HEK293T (cell line): Measurements from ENCODE around the gene SCAMP4.

Experiments
- CTCF ChIA-PET: fragments of 350-600 bp; formaldehyde crosslinking; extraction: SDS; loops from one replicate; lab custom pipeline; 2021; ENCODE audit warnings: antibody characterized with exemption, inconsistent platforms; lab: Yijun Ruan, JAX
- POLR2A ChIA-PET: fragments of 350-600 bp; formaldehyde crosslinking; extraction: SDS; loops from one replicate; lab custom pipeline; 2020; ENCODE audit warnings: antibody characterized with exemption, inconsistent platforms; lab: Yijun Ruan, JAX
- DNase-seq: peaks from one replicate; pipeline ENCODE4 v3.0.0; 2012; ENCODE audit warnings: mixed read lengths; ENCODE audit errors: extremely low spot score
- ARNT ChIP-seq: fragments of 450-650 bp; IDR thresholded peaks from 2 replicates; pipeline ENCODE4 v1.6.1; 2017; ENCODE audit warnings: mild to moderate bottlenecking
- BHLHE40 ChIP-seq: fragments of 450-650 bp; IDR thresholded peaks from 2 replicates; pipeline ENCODE4 v1.6.1; 2016; ENCODE audit warnings: mild to moderate bottlenecking, moderate library complexity, borderline replicate concordance
- CTBP1 ChIP-seq: fragments of 450-650 bp; IDR thresholded peaks from 2 replicates; pipeline ENCODE4 v1.6.1; 2016; ENCODE audit warnings: borderline replicate concordance
- ELF4 ChIP-seq: fragments of 450-650 bp; IDR thresholded peaks from 2 replicates; pipeline ENCODE4 v1.6.1; 2017; ENCODE audit warnings: antibody characterized with exemption
- FOXA1 ChIP-seq: fragments of 450-650 bp; IDR thresholded peaks from 2 replicates; pipeline ENCODE4 v1.6.1; 2016; ENCODE audit warnings: mild to moderate bottlenecking
- FOXK2 ChIP-seq: fragments of 450-650 bp; IDR thresholded peaks from 2 replicates; pipeline ENCODE4 v1.6.1; 2016; ENCODE audit warnings: mild to moderate bottlenecking
- FOXM1 ChIP-seq: fragments of 450-650 bp; IDR thresholded peaks from 2 replicates; pipeline ENCODE4 v1.6.1; 2017; ENCODE audit warnings: mild to moderate bottlenecking, borderline replicate concordance
- HDGF ChIP-seq: fragments of 450-650 bp; IDR thresholded peaks from 2 replicates; pipeline ENCODE4 v1.6.1; 2017; ENCODE audit warnings: antibody characterized with exemption, borderline replicate concordance
- L3MBTL2 ChIP-seq: fragments of 450-650 bp; conservative IDR thresholded peaks from 2 replicates; pipeline ENCODE4 v1.6.1; 2016; ENCODE audit warnings: mild to moderate bottlenecking
- LEF1 ChIP-seq: fragments of 450-650 bp; IDR thresholded peaks from 2 replicates; pipeline ENCODE4 v1.6.1; 2017; ENCODE audit warnings: mild to moderate bottlenecking, borderline replicate concordance
- NFRKB ChIP-seq: fragments of 450-650 bp; IDR thresholded peaks from 2 replicates; pipeline ENCODE4 v1.6.1; 2016; ENCODE audit warnings: mild to moderate bottlenecking, moderate library complexity
- PKNOX1 ChIP-seq: fragments of 450-650 bp; IDR thresholded peaks from 2 replicates; pipeline ENCODE4 v1.6.1; 2016
- SP1 ChIP-seq: fragments of 450-650 bp; IDR thresholded peaks from 2 replicates; pipeline ENCODE4 v1.6.1; 2017
- SUZ12 ChIP-seq: fragments of 450-650 bp; IDR thresholded peaks from 2 replicates; pipeline ENCODE4 v1.6.1; 2016; ENCODE audit warnings: mild to moderate bottlenecking
- TARDBP ChIP-seq: fragments of 450-650 bp; IDR thresholded peaks from 2 replicates; pipeline ENCODE4 v1.6.1; 2016
- ZNF384 ChIP-seq: fragments of 450-650 bp; IDR thresholded peaks from 2 replicates; pipeline ENCODE4 v1.6.1; 2016

SCAMP4 gene

GRCh38 chr19:1913781-1914577 is 8.8 kb downstream of the SCAMP4 start:
- ChIA-PET CTCF (no interaction called here), POLR2A (interaction anchor here (1.4 kb wide), 1 partner anchor 9 kb away, joined by 8 read pairs; the partner anchor contains the start of genes ADAT3 and SCAMP4)
- no peak for DNase-seq
- TF ChIP-seq HDGF (no peak), ARNT (no peak), FOXK2 (no peak), PKNOX1 (no peak), FOXM1 (no peak), ZNF384 (no peak), LEF1 (no peak), NFRKB (no peak), L3MBTL2 (no peak), SUZ12 (no peak), BHLHE40 (no peak), ELF4 (no peak), FOXA1 (no peak), SP1 (no peak), TARDBP (no peak), CTBP1 (no peak)

DNA sequence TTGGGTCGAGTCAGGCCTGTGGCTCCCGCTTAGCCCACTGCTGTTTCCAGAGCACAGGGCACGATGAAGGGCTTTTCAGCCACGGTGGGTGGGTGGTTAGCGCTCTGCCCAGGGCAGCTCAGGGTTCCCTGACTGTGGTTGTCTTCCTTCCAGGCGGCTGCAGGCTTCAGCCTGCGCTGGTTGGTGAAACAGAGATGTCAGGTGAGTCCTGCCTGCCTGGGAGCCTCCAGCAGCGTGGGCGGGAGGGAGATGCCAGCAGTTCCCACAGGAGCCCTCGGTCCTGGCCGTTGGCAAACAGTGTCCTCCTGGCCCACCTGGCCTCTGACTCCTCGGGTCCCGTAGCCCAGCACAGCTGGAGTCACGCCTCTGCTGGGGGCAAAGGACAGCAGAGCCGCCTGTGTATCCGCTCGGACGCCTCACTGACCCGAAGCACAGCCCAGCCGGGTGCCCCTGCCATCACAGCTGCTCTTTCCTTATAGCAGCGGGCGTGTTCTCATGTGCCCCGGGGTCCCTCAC is 9.7 kb downstream of the SCAMP4 start:
- no peak for TF ChIP-seq NFRKB
- no peak for TF ChIP-seq ELF4
- ChIA-PET POLR2A (interaction anchor here (1.3 kb wide), 1 partner anchor 9 kb away, joined by 3 read pairs; the partner anchor contains the start of genes ADAT3 and SCAMP4), CTCF (no interaction called here)
- DNase-seq = no peak

DNA sequence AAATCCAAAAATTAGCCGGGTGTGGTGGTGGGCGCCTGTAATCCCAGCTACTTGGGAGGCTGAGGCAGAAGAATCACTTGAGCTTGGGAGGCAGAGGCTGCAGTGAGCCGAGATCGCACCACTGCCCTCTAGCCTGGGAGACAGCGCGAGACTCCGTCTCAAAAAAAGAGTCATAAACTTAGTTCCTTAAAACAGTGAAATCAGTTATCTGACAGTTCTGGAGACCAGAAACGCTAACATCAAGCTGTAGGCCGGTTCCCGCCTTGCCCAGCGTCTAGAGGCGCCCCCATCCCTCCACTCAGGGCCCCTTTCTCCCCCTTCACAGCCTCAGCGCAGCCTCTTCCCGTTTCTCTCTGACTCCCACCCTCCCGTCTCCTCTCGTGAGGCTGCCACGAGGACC is 11.9 kb downstream of the SCAMP4 start:
- no peak for DNase-seq
- POLR2A ChIA-PET = no interaction called here
- CTCF ChIA-PET = no interaction called here
- TF ChIP-seq SUZ12 = no peak

DNA sequence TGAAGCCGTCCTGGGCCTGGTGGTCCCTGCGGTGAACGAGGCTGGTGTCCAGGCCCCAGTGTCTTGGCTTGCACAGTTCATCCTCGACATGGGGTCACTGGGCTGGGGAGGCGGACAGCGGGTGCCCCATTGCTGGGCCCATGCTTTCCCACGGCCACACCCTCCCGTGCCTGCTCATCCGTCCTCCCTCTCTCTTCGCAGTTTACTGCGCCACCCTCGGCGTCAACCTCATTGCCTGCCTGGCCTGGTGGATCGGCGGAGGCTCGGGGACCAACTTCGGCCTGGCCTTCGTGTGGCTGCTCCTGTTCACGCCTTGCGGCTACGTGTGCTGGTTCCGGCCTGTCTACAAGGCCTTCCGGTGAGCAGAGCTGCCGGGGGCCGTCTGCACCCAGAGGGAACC is 12.7 kb downstream of the SCAMP4 start:
- DNase-seq = no peak
- ChIA-PET POLR2A (interaction anchor here (1.3 kb wide), 1 partner anchor 11 kb away, joined by 3 read pairs; no protein-coding TSS in a partner anchor), CTCF (no interaction called here)
- TF ChIP-seq L3MBTL2 = no peak
- no peak for TF ChIP-seq TARDBP
- TF ChIP-seq CTBP1 = no peak
- no peak for TF ChIP-seq SUZ12
- TF ChIP-seq FOXA1 = no peak
- TF ChIP-seq FOXK2 = no peak

- ChIA-PET CTCF (no interaction called here), POLR2A (interaction anchor here (1.3 kb wide), 1 partner anchor 12 kb away, joined by 3 read pairs; no protein-coding TSS in a partner anchor)
- no peak for DNase-seq
- TF ChIP-seq SP1 (no peak), NFRKB (no peak), ZNF384 (no peak), FOXM1 (no peak), ELF4 (no peak), HDGF (no peak)
These were observed 13.8 kb downstream of the SCAMP4 start for GRCh38 chr19:1918975-1919374.

DNA sequence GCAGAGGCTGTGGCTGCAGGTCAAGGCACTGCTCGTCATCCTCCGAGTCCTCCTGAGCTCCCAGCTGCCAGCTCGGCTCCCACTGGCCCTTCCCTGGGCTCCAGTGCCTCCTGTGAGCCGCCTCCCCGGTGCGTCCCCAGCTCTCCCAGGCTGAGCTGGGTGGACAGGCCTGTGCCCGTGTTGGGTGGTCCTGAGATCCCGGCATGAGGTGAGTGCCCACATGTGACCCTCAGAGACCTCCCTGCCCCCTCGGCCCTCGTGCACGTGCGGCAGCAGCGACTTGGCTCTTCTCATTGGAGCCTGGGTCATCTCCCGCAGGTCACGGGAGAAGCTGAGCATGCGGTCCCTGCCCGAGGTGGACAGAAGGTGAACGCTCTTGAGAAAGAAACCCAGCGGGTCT is 15.4 kb downstream of the SCAMP4 start:
- ChIA-PET CTCF (no interaction called here), POLR2A (no interaction called here)
- TF ChIP-seq SUZ12 = no peak
- no peak for TF ChIP-seq CTBP1
- no peak for TF ChIP-seq HDGF
- no peak for TF ChIP-seq PKNOX1
- no peak for TF ChIP-seq TARDBP
- no peak for TF ChIP-seq L3MBTL2
- TF ChIP-seq LEF1 = no peak
- TF ChIP-seq NFRKB = no peak
- no peak for TF ChIP-seq ZNF384
- no peak for TF ChIP-seq FOXA1
- no peak for TF ChIP-seq ELF4
- no peak for TF ChIP-seq SP1
- no peak for TF ChIP-seq ARNT
- no peak for TF ChIP-seq FOXM1
- TF ChIP-seq BHLHE40 = no peak
- TF ChIP-seq FOXK2 = no peak
- no peak for DNase-seq

DNA sequence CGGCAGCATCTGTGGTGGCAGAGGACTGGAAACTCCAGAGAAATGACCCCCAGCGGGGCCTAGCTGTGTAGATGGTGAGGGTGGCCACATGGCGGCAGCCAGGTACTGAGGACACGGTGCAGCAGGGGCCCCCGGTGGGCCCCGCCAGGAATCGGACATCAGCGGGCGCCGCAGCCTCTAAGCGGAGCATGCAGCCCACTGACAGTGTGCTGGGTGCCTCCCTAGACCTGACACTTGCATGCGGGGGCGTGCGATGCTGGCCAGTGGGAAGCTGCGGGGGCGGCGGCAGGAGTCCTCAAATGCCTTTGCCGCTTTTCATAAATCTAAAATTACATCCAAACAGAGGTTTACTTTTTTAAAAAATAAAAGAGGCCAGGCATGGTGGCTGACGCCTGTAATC is 16.1 kb downstream of the SCAMP4 start:
- no peak for TF ChIP-seq FOXM1
- TF ChIP-seq FOXA1 = no peak
- TF ChIP-seq TARDBP = no peak
- CTCF ChIA-PET = no interaction called here
- no peak for DNase-seq
- POLR2A ChIA-PET = no interaction called here
